Astrocyte (in vitro differentiated cells and primary cell): ENCODE results near the gene GPRC5D.

Experiments
- EZH2 ChIP-seq: IDR thresholded peaks from 2 replicates; pipeline ENCODE4 v1.6.1; 2012; ENCODE audit warnings: mild to moderate bottlenecking, low read length, inconsistent platforms; ENCODE audit not compliant: insufficient read depth
- TF ChIP-seq, protein P1 (sequence below): IDR thresholded peaks from 2 replicates; pipeline ENCODE4 v1.5.1; 2011; ENCODE audit warnings: low read depth, mild to moderate bottlenecking, inconsistent platforms, low read length, moderate library complexity; ENCODE audit not compliant: insufficient read depth

DNA sequence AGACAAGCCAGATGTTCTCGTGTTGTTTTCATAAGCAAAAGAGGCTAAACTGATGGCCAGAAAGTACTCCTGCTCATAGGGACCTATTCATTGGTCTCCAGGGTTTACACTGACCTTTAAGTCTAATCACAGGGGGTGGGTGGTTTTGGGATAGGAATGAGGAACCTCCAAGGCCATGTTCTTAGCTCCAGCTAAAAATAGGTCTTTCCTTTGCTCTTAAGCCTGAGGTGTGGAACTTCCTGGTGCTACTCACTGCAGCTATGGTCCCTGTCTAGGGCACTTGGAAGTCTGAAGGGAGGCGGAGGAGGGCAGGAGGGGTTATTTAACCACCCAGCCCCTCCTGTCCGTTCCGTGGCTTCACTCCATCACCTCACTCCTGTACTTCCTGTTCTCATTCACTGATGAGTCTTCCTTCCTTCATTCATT lies 42.0 kb downstream of the GPRC5D start:
- TF ChIP-seq, protein P1, sequence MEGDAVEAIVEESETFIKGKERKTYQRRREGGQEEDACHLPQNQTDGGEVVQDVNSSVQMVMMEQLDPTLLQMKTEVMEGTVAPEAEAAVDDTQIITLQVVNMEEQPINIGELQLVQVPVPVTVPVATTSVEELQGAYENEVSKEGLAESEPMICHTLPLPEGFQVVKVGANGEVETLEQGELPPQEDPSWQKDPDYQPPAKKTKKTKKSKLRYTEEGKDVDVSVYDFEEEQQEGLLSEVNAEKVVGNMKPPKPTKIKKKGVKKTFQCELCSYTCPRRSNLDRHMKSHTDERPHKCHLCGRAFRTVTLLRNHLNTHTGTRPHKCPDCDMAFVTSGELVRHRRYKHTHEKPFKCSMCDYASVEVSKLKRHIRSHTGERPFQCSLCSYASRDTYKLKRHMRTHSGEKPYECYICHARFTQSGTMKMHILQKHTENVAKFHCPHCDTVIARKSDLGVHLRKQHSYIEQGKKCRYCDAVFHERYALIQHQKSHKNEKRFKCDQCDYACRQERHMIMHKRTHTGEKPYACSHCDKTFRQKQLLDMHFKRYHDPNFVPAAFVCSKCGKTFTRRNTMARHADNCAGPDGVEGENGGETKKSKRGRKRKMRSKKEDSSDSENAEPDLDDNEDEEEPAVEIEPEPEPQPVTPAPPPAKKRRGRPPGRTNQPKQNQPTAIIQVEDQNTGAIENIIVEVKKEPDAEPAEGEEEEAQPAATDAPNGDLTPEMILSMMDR, result no peak
- TF ChIP-seq EZH2, result no peak
